ENCODE results near the gene SOX18.
A peak's percentile ranks its signal among the peaks of the same experiment; 100 is the strongest.

Gene SOX18

DNA sequence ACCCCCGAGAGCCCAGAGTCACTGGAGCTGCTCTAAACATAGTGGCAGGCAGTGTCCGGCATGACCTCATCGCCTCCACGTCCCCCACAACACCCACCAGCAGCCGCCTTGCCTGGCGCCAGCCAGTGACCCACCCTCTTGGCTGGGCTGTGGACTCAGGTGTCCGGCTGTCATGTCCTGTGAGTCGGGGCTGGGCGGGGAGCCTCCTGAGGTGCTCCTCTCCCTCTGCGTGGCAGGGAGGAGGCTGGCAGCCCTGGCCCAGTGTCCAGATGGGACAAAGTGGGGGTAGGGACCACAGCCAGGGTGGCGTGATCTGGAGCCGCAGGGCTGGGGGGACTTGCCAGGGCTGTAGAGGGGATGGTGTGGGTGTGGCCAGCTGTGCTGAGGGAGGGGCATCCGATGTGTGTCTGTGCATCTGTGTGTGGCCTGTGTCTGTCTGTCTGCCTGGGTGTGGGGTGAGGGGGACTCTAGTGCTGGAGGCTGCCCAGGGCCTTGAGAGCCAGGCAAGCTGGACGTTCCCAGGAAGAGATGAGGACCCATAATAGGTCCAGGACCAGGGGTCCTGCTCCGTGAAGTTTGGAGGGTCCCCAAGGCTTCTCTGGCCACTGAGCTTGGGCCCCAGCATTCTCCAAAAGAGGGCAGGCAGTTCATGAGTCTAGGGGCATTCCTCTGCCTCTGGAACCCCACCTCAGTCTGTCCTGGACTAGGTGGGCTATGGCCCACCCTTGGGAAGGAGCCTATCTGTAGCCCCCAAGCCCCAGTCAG lies 2.3 kb upstream of the SOX18 start:
- no peak for DNase-seq

DNA sequence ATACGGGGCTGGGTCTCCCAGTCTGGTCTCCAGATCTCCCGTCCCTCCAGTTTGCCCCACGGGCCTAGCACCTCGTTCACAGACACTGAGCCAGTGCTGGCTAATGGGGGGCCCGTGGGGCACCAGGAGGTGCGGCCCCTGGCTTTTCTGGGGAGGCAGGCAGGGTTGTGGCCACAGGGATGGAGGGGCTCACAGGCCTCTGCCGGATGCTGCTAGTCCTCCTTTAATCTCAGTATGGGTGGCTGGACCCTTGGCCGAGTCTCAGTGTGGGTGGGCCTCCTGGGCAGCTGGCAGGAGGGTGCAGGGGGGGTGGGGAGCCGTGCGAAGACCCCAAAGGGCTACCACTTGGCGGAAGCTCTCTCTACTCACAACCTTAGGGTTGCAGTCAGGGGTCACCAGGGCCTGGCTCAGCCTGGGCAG lies 1.6 kb upstream of the SOX18 start:
- no peak for DNase-seq

DNA sequence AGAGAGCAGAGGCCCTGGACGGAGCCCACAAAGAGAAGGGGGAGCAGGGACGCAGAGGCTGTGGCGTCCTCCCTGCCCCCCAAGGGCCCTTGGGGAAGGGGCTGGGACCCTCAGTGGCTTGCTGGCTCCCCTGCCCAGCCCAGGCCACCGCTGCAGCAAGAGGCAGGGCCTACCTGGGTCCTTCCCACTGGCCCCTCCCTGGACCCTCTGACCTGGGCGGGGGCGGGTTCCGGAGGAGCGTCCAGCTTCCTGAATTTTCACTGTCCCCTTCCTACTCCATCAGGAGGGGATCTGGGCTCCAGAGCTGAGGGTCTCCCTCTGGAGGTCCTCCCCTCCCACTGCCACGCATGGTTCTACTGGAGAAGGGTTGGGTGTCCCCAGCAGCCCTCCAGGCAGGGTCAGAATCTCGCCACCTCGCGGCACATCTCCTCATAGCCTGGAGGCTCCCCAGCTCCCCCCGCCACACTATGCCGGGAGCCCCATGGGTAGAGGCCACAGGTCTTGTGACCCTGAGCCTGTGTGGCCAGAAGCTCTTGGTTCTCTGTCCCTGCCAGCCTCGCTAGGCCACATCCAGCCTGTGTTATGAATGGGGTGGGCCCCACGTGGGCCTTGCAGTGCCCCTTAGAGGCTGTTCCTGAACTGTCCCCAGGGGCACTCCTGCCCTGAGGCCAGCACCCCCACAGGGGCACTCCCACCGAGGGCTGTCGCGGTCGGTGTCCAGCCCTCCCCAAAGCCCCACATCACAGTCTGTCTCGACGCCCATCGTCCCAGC lies 1.0 kb upstream of the SOX18 start:
- no peak for DNase-seq

DNA sequence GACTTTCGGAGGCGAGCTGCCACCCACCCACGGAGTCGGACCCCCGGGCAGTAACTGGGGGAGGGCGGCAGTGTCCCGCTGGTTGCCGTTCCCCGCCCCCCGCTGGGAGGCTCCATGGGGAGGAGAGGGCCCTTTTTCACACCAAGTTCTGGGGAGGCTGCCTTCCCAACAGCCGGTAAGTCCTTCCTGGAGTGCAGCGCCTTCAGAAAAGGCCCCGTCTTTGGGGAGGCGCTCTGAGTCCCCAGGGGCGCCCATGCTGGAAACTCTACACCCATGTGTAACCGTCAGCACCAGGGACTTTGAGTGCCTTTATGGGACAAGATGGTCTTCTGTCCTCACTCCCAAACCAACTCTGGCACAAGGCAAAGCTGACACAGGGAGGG lies 430 bp upstream of the SOX18 start:
- no peak for DNase-seq

DNA sequence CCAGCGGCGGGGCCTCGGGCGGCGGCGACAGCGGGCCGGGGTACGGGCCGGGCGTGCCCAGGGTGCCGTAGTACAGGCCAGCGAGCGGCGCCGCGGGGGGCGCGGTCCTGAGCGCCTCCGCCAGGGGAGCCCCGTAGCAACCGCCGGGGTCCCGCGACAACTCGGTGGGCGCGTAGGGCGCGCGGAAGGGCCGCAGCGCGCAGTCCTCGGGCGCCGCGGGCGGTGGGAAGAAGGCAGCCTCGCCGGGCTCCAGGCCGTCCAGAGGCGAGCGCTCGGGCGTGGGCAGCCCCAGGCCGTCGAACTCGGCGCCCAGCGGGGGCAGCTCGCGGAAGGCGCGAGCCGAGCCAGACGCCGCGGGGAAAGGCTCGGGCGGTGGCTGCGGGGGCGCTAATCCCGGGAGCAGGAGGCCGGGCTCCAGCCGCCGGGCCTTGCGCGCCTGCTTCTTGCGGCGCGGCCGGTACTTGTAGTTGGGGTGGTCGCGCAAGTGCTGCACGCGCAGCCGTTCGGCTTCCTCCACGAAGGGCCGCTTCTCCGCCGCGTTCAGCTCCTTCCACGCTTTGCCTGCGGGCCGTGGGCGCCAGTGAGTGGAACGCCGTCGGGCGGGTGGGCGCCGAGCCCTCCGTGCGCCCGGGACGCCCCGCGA lies 916 bp downstream of the SOX18 start:
- DNase-seq = no peak

DNA sequence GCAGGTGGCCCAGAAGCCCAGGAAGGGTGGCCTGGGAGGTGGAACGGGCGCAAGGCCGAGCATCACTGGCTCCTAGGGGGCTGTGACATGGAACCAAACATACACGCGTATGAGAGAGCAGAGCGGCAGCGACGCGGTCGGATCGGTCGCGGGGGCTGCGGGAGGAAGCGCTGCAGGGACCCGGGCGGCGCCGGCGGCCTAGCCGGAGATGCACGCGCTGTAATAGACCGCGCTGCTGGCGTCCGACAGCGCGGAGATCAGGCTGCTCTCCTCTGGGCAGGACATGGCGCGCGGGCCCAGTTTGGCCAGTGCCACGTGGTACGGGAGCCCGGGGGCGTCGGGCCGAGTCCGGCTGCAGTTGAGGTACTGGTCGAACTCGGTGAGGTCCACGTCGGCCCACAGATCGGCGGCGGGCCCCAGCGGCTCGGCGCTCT lies 1.5 kb downstream of the SOX18 start:
- DNase-seq = no peak

DNA sequence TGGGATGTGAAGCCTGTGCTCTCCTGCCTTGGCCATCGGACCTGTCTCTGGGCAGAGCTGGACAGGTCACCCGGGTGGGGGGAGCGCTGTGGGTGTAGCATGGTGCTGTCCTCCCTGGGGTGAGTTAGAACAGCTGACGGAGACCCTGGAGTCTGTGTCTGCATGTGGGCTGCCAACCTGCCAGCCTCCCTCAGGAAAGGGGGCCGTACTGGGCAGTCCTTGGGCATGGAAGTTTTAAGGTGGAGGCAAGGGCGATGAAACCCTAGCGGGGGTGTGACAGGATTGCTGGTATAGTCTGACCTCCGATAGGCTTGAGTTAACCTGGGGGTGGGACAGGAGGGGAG lies 2.4 kb downstream of the SOX18 start:
- no peak for DNase-seq

DNA sequence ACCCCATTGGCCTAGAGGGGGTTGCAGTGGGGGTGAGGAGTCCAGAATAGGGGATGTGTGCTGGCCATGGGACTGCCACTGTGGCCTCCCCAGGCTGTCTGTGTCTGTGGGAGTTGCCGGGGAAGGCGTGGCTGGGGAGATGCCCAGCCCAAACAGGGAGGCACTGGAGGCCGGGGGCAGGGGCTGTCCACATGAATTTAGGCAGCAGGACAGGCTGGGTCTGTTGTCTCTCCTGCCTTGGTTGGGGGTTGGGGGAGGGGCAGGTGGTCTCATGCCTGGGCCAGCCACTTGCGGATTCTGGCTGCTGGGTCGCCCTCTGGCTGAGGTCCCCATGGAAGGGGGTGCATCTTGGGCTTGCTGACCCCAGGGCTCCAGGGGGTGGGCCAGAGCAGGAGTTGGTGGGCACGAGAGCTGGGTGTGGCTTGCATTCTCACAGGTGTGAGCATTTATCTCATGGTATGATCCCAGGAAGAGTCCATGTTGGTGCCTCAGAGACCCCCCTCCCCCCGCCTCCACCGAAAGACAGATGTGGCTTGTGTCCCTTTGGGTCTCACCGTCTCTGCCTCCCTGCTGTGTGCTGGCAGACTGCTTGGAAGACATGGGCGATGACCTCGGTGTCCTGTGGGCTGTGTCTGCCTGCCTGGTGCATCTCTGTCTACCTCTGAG lies 4.0 kb downstream of the SOX18 start:
- no peak for DNase-seq

DNA sequence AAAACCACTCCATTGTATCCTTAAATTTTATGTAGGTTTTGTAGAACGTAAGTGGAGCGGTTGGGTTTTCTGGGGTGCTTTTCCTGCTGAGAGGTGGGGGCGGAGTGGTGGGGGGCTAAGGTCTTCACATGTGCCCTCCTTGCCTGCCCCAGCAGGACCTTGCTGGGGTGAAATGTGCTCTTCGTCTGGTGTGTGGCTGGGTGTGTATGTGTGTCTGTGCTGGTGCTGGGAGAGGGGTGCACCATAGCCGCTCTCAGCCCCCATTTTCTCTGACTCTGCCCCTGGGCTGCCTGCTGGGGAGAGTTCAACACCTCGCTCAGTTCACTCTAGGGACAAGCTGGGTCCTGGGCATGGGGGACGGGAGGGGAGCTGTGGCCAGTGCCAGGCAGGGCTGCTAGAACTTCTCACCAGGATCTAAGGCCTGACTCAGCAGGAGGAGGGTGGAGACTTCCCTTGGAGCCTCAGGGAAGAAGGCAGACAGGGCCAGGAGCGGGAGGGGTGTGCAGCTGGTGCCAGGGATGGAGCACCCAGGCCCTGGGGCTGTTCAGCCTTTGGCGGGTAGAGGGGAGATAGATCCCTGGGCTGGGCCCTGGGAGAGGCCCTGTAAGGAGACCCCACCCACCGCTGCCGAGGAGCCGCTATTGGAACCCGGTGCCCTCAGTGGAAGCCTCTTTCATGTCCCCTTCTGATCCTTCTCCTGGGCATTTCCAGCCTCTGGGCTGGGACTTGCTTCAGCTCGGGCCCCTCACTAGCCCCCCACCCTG lies 4.8 kb downstream of the SOX18 start:
- DNase-seq = no peak

DNA sequence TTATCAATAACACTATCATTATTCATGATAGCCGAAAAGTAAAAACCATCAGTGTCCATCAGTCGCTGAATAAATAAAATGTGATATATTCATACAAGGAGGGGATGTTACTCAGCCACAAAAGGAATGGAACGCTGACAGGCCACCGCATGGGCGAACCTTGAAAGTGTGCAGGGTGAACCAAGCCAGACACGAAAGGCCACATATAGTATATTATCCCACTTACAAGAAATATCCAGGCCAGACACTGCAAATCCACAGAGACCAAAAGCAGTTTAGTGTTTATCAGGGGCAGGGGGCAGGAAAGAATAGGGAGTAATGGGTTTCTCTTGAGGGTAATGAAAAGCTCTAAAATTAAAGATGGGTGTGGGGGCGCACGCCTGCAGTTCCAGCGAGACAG lies 5.7 kb downstream of the SOX18 start:
- no peak for DNase-seq

DNA sequence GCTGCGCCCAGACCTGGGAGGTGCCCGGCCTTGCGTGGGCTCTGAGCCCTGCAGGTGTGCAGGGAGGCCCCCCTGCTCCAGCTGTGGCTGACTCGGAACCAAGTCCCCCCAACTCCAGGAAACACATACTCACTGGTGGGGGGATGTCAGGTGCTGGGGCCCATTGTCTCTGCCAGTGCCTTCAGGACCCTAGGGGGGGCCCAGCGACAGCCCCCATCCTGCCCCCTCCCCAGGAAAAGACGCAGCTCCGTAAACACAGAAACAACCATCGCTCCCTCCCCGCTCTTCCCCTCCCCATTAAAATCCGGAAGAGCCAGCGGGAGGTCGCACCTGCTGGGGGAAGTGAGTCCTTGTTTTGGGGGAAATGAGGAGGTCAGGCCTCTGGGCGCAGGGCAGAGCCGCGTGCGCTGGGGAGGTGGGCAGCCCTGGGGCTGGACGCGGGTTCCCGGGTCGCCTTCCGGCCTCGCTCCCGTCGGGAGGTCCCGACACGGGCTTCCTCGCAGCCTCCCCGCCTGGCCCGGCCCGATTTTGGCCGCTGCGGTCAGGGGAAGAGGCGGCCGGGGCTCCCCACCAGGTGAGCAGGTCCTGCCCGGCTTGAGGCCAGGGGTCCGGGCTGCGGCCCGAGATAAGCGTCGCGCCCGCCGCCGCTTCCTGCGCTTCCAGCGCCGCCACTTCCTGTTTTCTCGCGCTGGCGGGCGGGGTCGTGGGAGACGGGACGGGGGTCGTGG lies 7.2 kb downstream of the SOX18 start:
- DNase-seq = no peak

DNA sequence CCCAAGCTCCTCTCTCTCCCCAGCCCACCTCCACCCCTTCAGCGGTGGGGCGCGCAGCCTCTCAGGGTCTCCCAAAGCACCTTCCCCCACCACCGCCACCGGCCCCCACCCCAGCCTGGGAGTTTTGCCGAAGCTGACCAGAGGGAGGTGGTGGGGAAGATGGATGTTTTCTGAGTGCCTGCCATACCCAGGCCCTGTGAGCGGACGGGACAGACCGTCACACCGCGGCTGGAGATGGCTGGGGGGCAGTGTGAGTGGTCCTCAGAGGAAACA lies 7.7 kb downstream of the SOX18 start:
- no peak for DNase-seq

DNA sequence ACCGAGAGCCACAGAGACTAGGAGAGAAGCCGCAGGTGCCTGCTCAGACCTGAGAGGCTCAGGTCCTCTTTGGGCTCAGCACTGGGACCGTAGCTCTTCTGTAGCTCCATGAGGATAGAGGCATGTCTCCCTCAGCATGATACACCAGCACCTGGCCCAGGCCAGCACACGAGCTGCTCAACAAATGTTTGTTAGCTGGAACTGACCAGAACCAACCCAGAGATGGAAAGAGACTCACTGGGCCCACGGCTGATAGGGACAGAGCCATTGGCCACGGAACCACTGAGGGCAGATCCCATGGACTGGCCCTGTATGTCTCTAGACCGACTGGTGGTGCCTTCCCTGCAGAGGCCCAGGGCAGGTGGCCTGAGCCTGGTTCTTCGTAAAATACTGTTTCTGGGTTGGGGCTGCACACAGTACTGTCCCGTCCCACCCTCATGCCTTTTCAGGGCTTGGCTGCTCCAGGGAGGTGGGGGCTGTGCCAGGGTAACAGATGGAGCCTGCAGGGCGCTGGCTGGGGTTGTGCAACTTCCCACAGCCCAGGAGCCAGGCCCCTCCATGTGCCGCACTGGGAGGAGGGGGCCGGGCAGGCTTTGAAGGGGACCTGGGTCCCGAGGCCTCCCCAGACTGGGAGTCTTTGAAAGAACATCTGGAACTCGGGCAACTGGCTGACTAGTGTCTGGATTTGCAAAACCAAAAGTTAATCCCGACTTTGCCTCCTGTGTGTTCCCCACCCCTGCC lies 8.2 kb downstream of the SOX18 start:
- DNase-seq = no peak

DNA sequence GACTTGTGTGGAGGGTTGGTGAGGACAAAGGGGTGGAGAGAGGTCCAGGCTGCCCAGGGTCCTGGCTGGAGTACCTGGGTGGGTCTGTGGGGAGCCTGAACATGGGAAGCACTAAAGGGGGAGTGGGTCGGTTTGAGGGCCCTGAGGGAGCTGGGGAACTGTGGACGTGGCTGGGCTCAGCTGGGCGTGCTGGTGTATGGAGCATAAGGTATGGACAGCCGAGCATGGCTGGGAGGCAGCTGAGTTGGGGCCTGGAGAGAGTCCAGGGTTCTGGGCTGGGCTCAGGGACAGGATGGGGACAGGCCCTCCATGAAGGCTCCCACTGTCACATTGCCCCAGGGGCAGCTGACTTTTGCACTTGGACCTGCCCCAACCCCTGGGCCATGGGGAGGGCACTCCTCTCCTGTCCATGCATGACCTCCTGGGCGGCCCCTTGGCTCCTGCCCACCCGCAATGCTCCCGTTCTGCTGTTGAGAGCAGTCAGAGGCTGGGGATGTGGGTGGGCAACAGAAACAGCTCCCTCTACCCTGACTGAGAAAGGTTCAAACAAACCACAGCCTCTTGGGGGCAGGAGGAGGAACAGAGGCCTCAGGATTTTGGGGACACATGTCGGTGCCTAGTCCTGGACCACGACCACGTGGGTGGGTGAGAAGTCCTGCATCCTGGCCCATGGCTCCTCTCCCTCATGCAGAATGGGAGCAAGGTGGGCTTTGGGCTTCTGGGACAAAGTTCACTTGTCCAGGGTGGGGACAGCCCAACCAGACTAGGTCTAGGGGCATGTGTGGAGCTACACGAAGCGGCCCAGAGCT lies 9.0 kb downstream of the SOX18 start:
- DNase-seq = no peak

DNA sequence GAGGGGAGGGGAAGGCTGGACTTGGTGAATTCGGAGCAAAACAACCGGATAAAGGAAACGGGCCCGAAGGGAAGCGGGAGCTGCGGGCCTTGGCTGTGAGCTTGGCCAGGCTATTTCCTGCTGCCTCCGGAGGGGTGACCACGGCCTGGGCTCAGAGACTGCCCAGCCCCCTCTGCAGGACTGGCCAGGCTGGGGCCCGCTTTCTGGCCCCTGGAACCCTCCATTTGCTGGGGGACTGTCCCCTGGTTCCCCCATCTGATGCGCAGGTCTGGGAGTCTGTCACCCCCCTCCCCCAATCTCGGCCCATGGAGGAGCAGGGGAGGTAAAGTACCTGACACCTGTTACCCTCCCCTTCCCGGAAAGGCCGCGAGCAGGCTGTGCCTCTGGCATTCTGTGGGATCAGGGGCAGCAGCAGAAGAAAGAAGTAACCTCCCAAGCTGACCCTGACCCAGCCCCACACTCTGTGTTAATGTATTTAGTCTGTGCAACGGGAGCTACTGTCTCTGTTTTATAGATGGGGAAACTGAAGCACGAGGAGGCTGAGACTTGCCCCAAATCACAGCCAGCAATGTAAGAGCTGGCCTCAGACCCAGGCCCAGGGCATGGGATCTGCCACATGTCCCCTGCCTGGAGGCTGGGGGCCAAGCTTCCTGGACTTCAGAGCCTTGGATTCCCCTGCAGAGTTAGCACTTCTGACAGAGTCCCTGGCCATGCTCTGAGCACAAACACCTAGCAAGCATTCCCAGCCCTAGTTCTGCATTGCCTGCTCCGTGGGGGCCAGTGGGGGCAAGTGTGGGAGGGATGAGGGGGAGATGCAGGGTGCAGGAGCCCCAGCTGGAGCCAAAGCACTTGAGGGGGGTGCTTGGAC lies 9.9 kb downstream of the SOX18 start:
- no peak for DNase-seq

DNA sequence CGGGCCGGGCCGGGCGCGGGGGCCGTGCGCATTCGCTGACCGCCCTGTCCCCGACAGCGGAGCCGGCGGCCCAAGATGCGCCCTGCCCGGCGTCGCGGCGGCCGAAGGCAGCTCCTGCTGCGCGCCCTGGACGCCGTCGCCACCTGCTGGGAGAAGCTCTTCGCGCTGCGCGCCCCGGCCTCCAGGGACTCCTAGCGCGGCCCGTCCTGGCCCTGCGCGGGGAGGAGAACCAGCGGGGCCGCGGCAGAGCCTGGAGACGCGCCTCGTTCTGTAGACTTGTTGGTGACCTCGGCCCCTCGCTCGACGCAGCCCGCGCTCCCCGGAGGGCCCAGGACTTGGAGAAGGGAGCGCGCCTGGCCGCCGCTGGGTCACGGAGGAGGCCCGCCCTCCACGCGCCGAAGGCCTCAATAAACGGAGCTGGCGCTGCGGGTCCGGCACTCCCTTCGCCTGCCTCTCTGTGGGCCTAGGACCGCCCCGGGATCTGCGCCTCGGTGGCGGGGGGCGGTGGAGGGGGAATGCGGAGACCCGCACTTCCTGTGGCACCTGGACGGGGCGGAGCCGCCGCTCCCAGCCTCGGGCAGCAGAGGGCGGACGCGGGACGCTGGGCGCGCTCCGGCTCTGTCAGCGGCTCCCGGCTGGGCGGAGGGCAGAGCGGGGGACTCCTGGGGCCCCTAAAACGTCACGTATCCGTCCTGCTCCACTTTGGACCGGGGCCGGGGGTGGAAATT lies 10.7 kb downstream of the SOX18 start:
- peak in 1 of 2 donors; percentile 17 for DNase-seq

DNA sequence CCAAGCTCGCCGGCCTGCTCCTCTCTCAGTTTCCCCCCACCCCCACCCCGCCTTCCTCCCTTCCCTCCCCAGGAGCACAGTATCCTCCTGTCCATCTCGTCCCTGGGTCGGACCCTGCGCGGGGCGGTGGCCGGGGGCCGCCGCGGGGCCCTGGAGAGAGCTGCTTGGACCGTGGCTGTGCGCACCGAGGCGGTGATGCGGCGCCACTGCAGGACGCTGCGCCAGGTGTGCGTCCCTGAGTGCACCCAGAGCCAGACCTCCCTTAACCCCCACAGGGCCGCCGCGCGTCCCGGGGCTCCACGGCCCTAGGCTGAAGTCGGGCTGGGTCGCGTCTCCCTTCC lies 11.2 kb downstream of the SOX18 start:
- no peak for DNase-seq

DNA sequence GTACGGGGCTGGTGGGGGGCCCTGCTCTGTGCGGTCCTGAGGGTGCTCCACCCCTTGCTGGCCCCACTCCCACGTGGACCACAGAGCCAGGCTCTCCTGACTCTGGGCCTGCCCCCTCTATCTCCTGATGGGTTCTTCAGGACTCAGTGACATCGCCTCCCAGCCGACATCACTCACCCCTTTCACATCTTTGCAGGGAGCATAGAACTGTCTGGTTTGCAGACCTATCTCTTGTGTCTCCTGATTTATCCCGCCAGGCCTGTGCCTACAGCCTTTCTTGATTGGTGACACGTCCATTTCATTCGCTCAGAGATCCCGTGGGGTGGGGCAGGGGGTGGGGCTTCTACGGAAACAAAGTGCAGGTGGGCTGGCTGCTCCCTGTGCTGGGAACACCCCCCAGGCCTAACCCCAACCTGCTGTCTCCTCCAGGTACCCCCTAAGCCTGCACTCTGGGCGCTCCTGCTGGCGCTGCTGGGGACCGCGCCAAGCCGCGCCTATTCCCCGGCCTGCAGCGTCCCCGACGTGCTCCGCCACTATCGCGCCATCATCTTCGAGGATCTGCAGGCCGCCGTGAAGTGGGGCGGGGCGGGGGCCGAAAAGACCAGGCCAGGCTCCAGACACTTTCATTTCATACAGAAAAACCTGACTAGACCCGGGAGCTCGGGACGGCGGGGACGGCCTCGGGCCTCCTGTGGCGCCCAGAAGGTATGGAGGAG lies 11.8 kb downstream of the SOX18 start:
- DNase-seq = no peak

DNA sequence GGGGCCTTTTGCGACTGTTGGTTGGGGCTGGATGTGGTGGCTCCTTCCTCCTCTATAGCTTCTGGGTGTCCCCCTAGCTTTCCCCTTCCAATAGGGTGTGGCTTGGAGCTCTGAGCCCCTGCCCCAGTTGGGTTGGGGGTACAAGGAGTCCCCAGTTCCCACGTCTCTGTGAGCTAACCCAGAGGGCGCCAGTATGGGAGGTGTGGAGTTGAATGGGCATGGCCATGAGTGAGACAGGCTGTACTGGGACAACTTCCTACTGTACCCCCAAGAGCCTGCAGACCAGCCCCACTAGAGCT lies 12.3 kb downstream of the SOX18 start:
- DNase-seq = no peak

Measured in hippocampal formation (tissue), 2 donors.